ENCODE results near the gene ZNF334. TPM values are rescaled to one million over a fixed set of nuclear protein-coding genes. Genes with fewer than 3 reads are reported as not detected.

The ZNF334 gene
- total RNA-seq, 6 experiments from 2014 or later, result 0.55 to 2.8 (median 1.3) TPM

DNA sequence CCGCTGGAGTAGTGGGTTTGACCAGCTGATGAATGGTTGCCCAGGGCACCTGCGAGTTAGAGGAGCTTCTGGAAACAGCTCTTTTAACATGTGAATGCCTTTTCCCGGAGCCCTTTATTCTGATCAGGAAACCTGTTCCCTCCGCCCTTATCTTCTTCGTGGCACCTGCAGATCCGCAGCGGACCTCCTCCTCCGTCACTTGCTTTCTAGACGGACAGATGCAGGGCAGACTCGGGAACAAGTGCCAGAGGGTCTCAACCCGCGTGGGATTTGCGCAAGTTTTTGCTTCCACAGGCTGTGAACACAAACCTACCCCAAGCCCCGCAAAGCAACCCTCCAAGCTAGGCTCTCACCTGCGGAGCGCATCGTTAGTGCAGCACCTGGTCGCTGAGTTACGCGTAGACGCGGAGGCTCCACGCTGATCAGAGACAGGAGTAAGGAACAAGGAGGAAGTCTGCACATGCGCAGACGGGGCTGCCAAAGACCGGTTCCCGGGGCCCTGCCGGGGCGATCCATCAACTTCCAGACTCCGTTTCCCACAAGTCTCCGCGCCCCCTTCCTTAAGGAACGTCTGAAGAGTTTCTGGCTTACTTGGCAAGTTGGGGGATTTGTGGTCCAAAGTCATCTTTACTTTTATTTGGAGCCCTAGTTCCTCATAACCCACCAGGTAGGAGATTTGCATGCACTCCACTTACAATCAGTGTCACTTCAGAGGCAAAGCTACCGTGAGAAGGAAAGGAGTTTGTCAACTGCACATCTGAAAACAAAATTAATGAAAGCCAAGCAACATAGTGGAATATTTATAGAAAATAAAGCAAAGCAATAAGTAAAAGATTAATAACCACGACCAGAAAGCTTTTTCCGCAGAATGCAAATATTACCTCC lies 54.3 kb downstream of the ZNF334 start:
- peak in 1 of 3 donors; percentile 50 for DNase-seq
- H3K4me1 ChIP-seq, result no peaks in the 10 kb centered on the region
- intact Hi-C loops (cut with DNase I), result no loop called here
- H3K27ac ChIP-seq, result no peak overlapping the region
- no peaks in the 10 kb centered on the region for H3K27me3 ChIP-seq
- H3K4me3 ChIP-seq, result no peak overlapping the region
- H3K9me3 ChIP-seq, result peaks cover 0 to 6% (median 0%) of the 10 kb centered on the region in 4 donors
- no peak for ATAC-seq
- no peaks in the 10 kb centered on the region for H3K36me3 ChIP-seq
- TF ChIP-seq POLR2A (IDR thresholded peaks at IDR 0.05) (no peak), CTCF (IDR thresholded peaks at IDR 0.05) (no peak)
- WGBS (ENCODE audit: insufficient coverage, low coverage, low lambda C conversion rate, missing lambda C conversion rate), result 10% methylated on average over 33 of the region's 36 CpGs

DNA sequence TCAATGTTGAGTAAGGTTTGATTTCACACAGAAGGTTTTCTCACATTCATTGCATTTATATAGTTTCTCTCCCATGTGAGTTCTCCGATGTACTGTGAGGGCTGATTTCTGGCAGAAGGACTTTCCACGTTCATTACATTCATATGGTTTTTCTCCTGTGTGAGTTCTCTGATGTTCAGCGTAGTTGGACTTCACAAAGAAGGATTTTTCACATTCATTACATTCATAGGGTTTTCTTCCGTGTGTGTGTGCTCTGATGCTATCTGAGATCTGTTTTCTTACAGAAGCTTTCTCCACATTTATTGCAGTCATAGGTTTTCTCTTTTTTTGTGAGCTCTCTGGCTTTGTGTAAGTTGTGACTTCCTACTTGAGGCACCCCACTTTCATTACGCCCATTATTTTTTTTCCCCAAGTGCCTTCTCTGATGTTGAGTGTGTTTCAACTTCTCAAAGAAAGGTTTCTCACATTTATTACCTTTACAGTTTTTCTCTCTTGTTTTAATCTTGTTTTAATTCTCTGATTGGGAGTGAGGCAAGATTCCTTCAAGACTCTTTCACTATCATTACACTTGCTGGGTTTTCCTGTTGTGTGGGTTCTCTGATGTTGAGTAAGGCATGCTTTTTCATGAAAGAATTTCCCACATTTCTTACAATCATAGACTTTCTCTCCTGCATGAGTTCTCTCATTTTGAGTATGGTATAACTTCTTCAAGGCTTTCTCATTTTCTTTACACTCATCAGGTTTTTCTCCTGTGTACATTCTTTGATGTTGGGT lies 56.9 kb downstream of the ZNF334 start:
- Histone ChIP-seq H3K4me1 (no peaks in the 10 kb centered on the region), H3K9me3 (peaks cover 0 to 6% (median 0%) of the 10 kb centered on the region in 4 donors), H3K27ac (no peak overlapping the region), H3K27me3 (no peaks in the 10 kb centered on the region), H3K36me3 (no peaks in the 10 kb centered on the region), H3K4me3 (no peak overlapping the region)
- ATAC-seq, result no peak
- WGBS (ENCODE audit: insufficient coverage, low coverage, low lambda C conversion rate, missing lambda C conversion rate), result 61% methylated on average over 5 of the region's 5 CpGs
- TF ChIP-seq CTCF (IDR thresholded peaks at IDR 0.05), result no peak
- no peak for TF ChIP-seq POLR2A (IDR thresholded peaks at IDR 0.05)
- no peak for DNase-seq
- intact Hi-C loops (cut with DNase I), result no loop called here

DNA sequence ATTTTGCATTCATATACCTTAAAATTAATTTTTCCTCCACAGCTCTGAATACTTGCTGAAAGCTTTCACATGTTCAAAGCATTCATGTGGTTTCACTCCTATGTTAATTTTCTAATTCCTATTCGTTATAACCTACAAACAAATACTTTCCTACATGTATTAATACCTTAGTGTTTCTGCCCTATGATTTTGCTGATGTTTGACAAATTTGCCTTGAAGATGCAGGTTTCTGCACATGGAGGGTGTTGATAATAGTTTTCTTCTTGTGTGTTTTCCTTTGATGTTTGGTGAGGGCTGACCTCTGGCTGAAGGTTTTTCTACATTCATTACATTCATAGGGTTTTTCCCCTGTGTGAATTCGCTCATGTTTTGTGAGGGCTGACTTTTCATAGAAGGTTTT lies 57.6 kb downstream of the ZNF334 start:
- H3K27me3 ChIP-seq, result no peaks in the 10 kb centered on the region
- 57% methylated on average over 2 of the region's 2 CpGs for WGBS (ENCODE audit: insufficient coverage, low coverage, low lambda C conversion rate, missing lambda C conversion rate)
- TF ChIP-seq CTCF (IDR thresholded peaks at IDR 0.05) (no peak), POLR2A (IDR thresholded peaks at IDR 0.05) (no peak)
- no peaks in the 10 kb centered on the region for H3K36me3 ChIP-seq
- H3K9me3 ChIP-seq, result peaks cover 0 to 6% (median 0%) of the 10 kb centered on the region in 4 donors
- DNase-seq, result no peak
- intact Hi-C loops (cut with DNase I), result no loop called here
- H3K27ac ChIP-seq, result no peak overlapping the region
- no peak overlapping the region for H3K4me3 ChIP-seq
- no peaks in the 10 kb centered on the region for H3K4me1 ChIP-seq
- no peak for ATAC-seq

Other genes with a start within 250 kb of the ZNF334 start
- not detected for gene CDH22, start 205.1 kb downstream of the ZNF334 start, total RNA-seq
- gene ELMO2, start 106.9 kb downstream of the ZNF334 start, total RNA-seq, result 10 to 100 TPM; 14.9 to 22.9 (median 17.4) TPM
- gene OCSTAMP, start 37.1 kb upstream of the ZNF334 start, total RNA-seq, result not detected
- gene SLC13A3, start 137.9 kb upstream of the ZNF334 start, total RNA-seq, result 10 to 100 TPM in 3 of 6 experiments, 1 to 10 TPM in 3; 3.7 to 14.6 (median 9.3) TPM
- gene TP53RK, start 175.9 kb upstream of the ZNF334 start, total RNA-seq, result 1 to 10 TPM; 3.1 to 10.0 (median 5.2) TPM
- gene SLC2A10, start 196.1 kb upstream of the ZNF334 start, total RNA-seq, result 10 to 100 TPM; 35.4 to 47.3 (median 42.7) TPM